PFSK-1 (cell line): ENCODE results near the gene VWA3B.

ENCODE experiments used
- FOXP2 ChIP-seq: optimal IDR thresholded peaks from 2 replicates; pipeline ENCODE3; 2011; ENCODE audit warnings: borderline replicate concordance, control low read depth, inconsistent platforms; ENCODE audit not compliant: insufficient read depth; ENCODE audit errors: extremely low read length, extremely low read depth
- POLR2AphosphoS5 ChIP-seq: IDR thresholded peaks from 2 replicates; pipeline ENCODE4 v1.6.1; 2012; ENCODE audit warnings: low read depth, mild to moderate bottlenecking, control low read depth, low read length, moderate library complexity
- SIN3A ChIP-seq: IDR thresholded peaks from 2 replicates; pipeline ENCODE4 v1.6.1; 2012; ENCODE audit warnings: mild to moderate bottlenecking, low read length, moderate library complexity, borderline replicate concordance; ENCODE audit not compliant: insufficient read depth
- TAF1 ChIP-seq: IDR thresholded peaks from 2 replicates; pipeline ENCODE4 v1.6.1; 2012; ENCODE audit warnings: low read length, control low read depth, borderline replicate concordance; ENCODE audit not compliant: insufficient read depth
- TF ChIP-seq, protein P1 (sequence below), 2 experiments: IDR thresholded peaks; 2 replicates each; pipeline versions ENCODE4 v1.6.1 to v1.8.0; 2011 to 2012; ENCODE audit warnings: low read depth in 2 of 2, low read length in 2 of 2, control low read depth in 1 of 2, inconsistent platforms in 1 of 2, mild to moderate bottlenecking in 1 of 2, moderate library complexity in 1 of 2; ENCODE audit not compliant: insufficient read depth in 1 of 2

VWA3B gene

DNA sequence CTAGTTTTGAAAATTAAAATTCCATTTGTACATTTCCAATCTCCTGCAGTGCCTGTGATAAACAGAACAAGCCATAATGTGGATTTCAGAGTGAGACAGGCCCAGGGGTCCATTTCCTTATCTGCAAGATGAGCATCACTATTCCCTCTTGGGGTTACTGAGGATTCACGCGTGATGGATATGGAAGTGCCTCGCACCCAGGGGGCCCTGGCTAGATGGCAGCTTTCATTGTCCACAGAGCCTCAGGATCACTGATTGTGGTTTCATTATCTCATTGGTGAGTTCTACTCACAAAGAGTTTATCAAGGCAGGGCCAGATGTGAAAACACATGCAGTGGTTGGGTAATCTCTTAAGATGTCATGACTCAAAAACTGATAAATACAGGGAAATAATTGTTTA lies 270.9 kb downstream of the VWA3B start:
- TF ChIP-seq POLR2AphosphoS5 = no peak
- TF ChIP-seq TAF1 = no peak

DNA sequence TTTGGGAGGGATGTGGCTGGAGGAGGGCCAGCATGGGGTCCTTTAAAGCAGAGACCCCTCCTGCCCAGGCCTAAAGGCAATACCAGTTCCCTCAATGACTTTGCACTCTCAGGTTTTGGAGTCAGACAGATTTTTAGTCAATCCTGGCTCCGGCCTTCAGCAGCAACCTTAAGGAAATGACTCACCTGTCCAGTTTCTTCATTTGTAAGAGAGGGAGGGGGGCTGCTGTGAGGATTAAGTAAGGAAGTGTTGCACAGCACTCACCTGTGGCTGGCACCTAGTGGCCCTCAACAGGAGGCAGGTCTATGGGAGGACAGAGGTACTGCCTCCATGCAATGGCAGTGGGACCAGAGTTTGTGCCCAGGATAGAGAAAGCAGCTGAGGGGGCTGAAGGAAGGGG lies 273.0 kb downstream of the VWA3B start:
- TF ChIP-seq SIN3A (no peak), POLR2AphosphoS5 (no peak), FOXP2 (no peak), TAF1 (no peak)
- TF ChIP-seq, protein P1, sequence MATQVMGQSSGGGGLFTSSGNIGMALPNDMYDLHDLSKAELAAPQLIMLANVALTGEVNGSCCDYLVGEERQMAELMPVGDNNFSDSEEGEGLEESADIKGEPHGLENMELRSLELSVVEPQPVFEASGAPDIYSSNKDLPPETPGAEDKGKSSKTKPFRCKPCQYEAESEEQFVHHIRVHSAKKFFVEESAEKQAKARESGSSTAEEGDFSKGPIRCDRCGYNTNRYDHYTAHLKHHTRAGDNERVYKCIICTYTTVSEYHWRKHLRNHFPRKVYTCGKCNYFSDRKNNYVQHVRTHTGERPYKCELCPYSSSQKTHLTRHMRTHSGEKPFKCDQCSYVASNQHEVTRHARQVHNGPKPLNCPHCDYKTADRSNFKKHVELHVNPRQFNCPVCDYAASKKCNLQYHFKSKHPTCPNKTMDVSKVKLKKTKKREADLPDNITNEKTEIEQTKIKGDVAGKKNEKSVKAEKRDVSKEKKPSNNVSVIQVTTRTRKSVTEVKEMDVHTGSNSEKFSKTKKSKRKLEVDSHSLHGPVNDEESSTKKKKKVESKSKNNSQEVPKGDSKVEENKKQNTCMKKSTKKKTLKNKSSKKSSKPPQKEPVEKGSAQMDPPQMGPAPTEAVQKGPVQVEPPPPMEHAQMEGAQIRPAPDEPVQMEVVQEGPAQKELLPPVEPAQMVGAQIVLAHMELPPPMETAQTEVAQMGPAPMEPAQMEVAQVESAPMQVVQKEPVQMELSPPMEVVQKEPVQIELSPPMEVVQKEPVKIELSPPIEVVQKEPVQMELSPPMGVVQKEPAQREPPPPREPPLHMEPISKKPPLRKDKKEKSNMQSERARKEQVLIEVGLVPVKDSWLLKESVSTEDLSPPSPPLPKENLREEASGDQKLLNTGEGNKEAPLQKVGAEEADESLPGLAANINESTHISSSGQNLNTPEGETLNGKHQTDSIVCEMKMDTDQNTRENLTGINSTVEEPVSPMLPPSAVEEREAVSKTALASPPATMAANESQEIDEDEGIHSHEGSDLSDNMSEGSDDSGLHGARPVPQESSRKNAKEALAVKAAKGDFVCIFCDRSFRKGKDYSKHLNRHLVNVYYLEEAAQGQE (IDR thresholded peaks at IDR 0.05; ENCODE audit: insufficient read depth in 1 of 2, low read depth in 2 of 2, low read length in 2 of 2) = no peak
